ENCODE data around the gene POLR2E. TPM values are rescaled to one million over a fixed set of nuclear protein-coding genes. Genes with fewer than 3 reads are reported as not detected.
"Not testable (repeated sequence)": the region's sequence is repeated elsewhere in the genome, so short reads cannot be mapped to it uniquely, and the experiment has no call there.

The POLR2E gene
- total and polyA plus RNA-seq, 7 donors: 82.0 to 203 (median 124) TPM

DNA sequence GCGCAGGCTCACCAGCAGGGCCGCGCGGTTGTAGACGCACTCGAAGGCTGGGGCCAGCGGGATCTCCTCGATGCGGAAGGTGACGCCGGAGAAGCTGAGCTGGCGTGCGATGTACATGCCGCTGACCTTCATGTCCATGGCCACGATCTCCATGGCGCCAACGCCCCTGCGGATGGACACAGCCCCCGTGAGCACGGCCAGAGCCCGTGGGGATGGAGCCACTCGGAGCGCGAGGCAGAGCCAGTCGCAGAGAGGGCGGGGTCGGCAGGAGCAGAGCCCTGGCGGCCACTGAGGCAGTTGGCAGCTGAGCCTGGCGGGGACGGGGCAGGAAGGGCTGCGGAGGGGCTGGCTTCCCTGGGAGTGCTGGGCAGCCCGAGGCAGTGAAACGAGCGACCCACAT is 23.8 kb upstream of the POLR2E start:
- H3K36me3 ChIP-seq: peaks cover 45 to 100% (median 73%) of the 10 kb centered on the region in 4 donors
- H3K9me3 ChIP-seq: no peaks in the 10 kb centered on the region
- H3K27me3 ChIP-seq: no peaks in the 10 kb centered on the region
- TF ChIP-seq EP300 (IDR thresholded peaks at IDR 0.05) (no peak), POLR2AphosphoS5 (IDR thresholded peaks at IDR 0.05) (peak in 2 of 4 donors; percentile 19 to 31)
- 95 to 97% methylated on average over 34 of the region's 34 CpGs for WGBS, 2 donors
- intact Hi-C loops (cut with DNase I): no loop called here
- H3K4me3 ChIP-seq: no peak overlapping the region
- peak; percentile 65 for DNase-seq
- H3K4me1 ChIP-seq: peaks cover 0 to 14% (median 7%) of the 10 kb centered on the region in 4 donors
- H3K27ac ChIP-seq: no peak overlapping the region

DNA sequence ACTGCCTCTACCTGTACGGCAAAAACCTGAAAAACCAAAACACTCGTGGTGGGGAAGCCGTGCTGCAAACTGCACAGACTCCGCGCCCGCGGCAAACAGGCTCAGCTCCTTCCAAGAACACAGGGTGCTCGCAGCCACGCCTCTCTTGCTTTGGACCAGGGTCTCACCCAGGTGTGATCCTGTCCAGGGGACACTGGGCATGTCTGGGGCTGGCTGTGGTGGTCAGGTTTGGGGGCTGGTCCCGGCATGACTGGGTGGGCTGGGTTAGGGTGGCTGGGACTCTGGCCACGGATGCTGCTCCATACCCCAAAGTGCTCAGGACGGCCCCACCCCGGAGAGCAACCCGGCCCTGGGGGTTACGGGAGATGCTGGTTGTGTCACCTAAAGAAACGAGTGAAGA is 22.5 kb upstream of the POLR2E start:
- Histone ChIP-seq H3K36me3 (peaks cover 38 to 91% (median 65%) of the 10 kb centered on the region in 4 donors), H3K4me3 (no peak overlapping the region), H3K27ac (no peak overlapping the region), H3K27me3 (no peaks in the 10 kb centered on the region), H3K4me1 (peaks cover 0 to 18% (median 16%) of the 10 kb centered on the region in 4 donors), H3K9me3 (no peaks in the 10 kb centered on the region)
- TF ChIP-seq POLR2A (IDR thresholded peaks at IDR 0.05) (no peak), POLR2AphosphoS5 (IDR thresholded peaks at IDR 0.05) (no peak), EP300 (IDR thresholded peaks at IDR 0.05) (no peak)
- 92 to 93% methylated on average over 16 of the region's 16 CpGs for WGBS, 2 donors
- no peak for DNase-seq
- intact Hi-C loops (cut with DNase I): no loop called here

DNA sequence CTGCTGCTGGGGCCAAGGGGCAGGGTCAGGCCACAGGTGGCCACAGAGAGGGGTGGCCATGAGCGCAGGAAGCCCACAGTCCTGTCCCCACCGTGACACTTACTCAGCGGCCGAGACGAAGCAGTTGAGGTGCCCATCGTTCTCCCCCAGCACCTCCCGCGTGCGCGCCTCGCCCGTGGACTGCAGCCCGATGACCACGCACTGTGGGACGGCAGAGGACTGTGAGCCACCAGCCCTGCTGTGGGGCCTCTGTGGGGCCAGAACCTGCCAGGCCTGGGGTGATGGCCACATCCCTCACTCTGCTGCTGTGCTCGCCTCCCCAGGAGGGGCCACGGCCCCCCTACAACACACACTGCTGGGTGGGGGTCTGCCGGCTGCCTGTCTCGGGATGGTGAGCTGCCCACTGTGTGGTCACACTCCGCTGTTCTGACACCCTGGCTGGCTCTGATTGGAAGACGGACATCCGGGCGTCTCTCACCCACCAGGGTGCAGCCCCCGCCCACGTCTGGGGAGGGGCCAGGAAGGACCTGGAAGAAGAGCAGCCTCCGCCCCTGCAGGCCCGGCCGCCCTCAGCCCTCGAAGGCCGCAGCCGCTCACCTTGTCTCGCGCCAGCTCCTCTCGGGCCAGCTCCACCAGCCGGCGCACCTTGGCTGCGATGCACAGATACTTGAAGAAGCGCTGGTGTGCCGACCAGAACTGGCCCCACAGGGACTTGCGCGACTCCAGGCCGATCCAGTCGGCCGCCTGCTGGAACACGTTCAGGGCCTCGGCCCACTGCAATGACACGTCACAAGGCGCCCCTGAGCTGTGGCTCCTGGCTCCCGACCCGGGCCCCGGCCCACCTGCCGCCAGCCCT is 21.8 kb upstream of the POLR2E start:
- Histone ChIP-seq H3K4me3 (no peak overlapping the region), H3K27ac (no peak overlapping the region), H3K9me3 (no peaks in the 10 kb centered on the region), H3K36me3 (peaks cover 30 to 91% (median 58%) of the 10 kb centered on the region in 4 donors), H3K4me1 (peaks cover 0 to 25% (median 23%) of the 10 kb centered on the region in 4 donors), H3K27me3 (no peaks in the 10 kb centered on the region)
- intact Hi-C loops (cut with DNase I): no loop called here
- TF ChIP-seq EP300 (IDR thresholded peaks at IDR 0.05): no peak
- TF ChIP-seq, protein P1, sequence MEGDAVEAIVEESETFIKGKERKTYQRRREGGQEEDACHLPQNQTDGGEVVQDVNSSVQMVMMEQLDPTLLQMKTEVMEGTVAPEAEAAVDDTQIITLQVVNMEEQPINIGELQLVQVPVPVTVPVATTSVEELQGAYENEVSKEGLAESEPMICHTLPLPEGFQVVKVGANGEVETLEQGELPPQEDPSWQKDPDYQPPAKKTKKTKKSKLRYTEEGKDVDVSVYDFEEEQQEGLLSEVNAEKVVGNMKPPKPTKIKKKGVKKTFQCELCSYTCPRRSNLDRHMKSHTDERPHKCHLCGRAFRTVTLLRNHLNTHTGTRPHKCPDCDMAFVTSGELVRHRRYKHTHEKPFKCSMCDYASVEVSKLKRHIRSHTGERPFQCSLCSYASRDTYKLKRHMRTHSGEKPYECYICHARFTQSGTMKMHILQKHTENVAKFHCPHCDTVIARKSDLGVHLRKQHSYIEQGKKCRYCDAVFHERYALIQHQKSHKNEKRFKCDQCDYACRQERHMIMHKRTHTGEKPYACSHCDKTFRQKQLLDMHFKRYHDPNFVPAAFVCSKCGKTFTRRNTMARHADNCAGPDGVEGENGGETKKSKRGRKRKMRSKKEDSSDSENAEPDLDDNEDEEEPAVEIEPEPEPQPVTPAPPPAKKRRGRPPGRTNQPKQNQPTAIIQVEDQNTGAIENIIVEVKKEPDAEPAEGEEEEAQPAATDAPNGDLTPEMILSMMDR (IDR thresholded peaks at IDR 0.05): no peak
- TF ChIP-seq POLR2AphosphoS5 (IDR thresholded peaks at IDR 0.05): no peak
- no peak for TF ChIP-seq POLR2A (IDR thresholded peaks at IDR 0.05)
- DNase-seq: no peak
- WGBS, 2 donors: 94% methylated on average over 52 of the region's 52 CpGs

DNA sequence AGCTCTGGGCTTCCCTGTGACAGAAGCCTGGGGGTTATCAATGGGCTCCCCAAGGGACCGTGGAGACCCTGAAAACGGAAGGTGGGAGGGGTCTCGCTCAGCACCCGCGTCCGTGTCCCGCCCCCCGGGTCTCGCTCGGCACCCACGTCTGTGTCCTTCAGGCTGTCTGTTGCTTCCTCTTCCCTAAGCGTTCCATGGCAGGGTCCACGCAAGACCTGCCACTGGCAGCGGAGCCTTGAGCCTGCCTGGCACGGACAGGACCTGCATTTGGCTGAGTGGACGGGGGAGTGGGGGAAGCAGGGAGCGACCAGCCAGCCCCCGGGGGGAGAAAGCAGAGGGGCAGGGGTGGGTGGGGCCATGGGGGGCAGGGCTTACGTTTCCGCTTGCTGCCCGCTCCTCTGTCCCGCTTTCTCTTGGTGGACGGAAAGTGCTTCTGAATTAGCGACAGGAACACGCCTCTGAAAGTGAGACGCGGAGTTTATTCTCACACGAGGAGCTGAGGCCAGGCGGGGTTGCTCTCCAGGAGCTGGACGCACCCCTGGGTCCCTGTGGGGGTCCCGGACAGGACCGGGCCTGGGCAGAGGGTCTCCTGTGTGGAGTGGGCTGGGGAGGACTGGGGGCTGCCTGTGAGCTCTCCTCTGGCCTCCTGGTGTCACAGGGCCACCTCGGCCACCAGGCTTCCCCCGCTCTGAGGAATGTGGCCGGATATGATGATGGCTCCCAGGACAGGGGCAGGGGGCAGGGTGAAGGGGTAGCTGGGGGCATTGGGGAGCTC is 20.7 kb upstream of the POLR2E start:
- no peak overlapping the region for H3K4me3 ChIP-seq
- peaks cover 0 to 28% (median 27%) of the 10 kb centered on the region in 4 donors for H3K4me1 ChIP-seq
- TF ChIP-seq, protein P1 (IDR thresholded peaks at IDR 0.05): no peak
- no peak for TF ChIP-seq EP300 (IDR thresholded peaks at IDR 0.05)
- TF ChIP-seq POLR2A (IDR thresholded peaks at IDR 0.05): no peak
- H3K36me3 ChIP-seq: peaks cover 19 to 89% (median 50%) of the 10 kb centered on the region in 4 donors
- H3K27ac ChIP-seq: no peak overlapping the region
- intact Hi-C loops (cut with DNase I): no loop called here
- no peaks in the 10 kb centered on the region for H3K9me3 ChIP-seq
- WGBS, 2 donors: 92% methylated on average over 35 of the region's 35 CpGs
- H3K27me3 ChIP-seq: no peaks in the 10 kb centered on the region
- no peak for DNase-seq

DNA sequence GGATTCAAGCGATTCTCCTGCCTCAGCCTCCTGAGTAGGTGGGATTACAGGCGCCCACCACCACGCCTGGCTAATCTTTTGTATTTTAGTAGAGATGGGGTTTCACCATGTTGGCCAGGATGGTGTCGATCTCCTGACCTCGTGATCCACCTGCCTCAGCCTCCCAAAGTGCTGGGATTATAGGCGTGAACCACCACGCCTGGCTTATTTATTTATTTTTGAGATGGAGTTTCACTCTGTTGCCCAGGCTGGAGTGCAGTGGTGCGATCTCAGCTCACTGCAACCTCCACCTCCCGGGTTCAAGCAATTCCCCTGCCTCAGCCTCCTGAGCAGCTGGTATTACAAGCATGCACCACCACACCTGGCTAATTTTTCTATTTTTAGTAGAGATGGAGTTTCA is 19.6 kb upstream of the POLR2E start:
- WGBS, 2 donors: 79 to 92% methylated on average over 9 of the region's 9 CpGs
- intact Hi-C loops (cut with DNase I): loop anchor here (5.0 kb wide), 1 partner anchor 78 kb away; no protein-coding TSS in a partner anchor
- H3K36me3 ChIP-seq: peaks cover 21 to 89% (median 47%) of the 10 kb centered on the region in 4 donors

More for the DNA sequence above, 19.6 kb upstream of the POLR2E start:
- not testable (repeated sequence) for DNase-seq, H3K9me3 ChIP-seq, H3K4me3 ChIP-seq, H3K27me3 ChIP-seq, H3K27ac ChIP-seq
- peaks cover 0 to 28% (median 27%) of the 10 kb centered on the region in 4 donors for H3K4me1 ChIP-seq

All from sigmoid colon (tissue), 7 donors.